ENCODE results near the gene TCEAL8. TPM values are rescaled to one million over a fixed set of nuclear protein-coding genes. Genes with fewer than 3 reads are reported as not detected.

TCEAL8 gene
- total and polyA plus RNA-seq, 4 experiments from 2014 or later = 33.9 to 122 (median 53.4) TPM

DNA sequence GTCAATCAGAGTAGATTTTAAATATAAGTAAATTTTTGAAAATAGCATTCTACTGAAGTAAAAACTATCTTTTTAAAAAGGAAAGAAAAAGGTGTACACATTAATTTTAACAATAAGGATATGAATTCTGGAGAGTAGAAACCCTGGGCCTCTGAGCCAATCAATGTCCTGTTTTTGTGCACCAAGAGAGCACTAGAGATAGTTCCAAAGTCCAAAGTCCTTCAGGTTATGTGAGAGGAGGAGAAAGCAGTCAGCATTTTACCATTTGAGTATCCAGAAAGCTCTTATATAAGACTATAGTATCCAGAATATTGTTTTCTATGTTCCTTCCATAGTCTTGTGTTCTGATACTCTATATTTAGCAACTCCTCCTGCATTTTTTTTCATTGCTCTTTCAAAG lies 3.3 kb upstream of the TCEAL8 start:
- Histone ChIP-seq H3K27ac (ENCODE audit: low read depth, low read length) (no peak overlapping the region), H3K4me1 (ENCODE audit: insufficient read depth, low read length) (peaks cover 8% of the 10 kb centered on the region), H3K9me3 (ENCODE audit: control insufficient read depth in 1 of 2, low read length in 2 of 2) (no peaks in the 10 kb centered on the region), H3K36me3 (ENCODE audit: insufficient read depth, low read length) (no peaks in the 10 kb centered on the region), H3K4me3 (ENCODE audit: low read length in 2 of 2) (no peak overlapping the region), H3K27me3 (ENCODE audit: insufficient read depth, low read length) (no peaks in the 10 kb centered on the region)
- ChIA-PET POLR2A (ENCODE audit: partially characterized antibody) (no interaction called here), CTCF (ENCODE audit: partially characterized antibody) (interaction anchor here (1.4 to 1.9 kb wide), 2 partner anchors 9 to 232 kb away, joined by 3 to 6 read pairs; no protein-coding TSS in a partner anchor)
- Mint-ChIP-seq H3K27ac (no peak overlapping the region), H3K4me3 (no peak overlapping the region), H3K27me3 (peaks cover 0 to 2% of the 10 kb centered on the region in 2 donors), H3K9me3 (peaks cover 0 to 1% (median 0%) of the 10 kb centered on the region in 8 donors), H3K4me1 (peaks cover 10 to 25% (median 17%) of the 10 kb centered on the region in 4 donors), H3K36me3 (peaks cover 0 to 9% of the 10 kb centered on the region in 2 donors)
- DNase-seq = no peak
- intact Hi-C loops (cut with micrococcal nuclease) = no loop called here

DNA sequence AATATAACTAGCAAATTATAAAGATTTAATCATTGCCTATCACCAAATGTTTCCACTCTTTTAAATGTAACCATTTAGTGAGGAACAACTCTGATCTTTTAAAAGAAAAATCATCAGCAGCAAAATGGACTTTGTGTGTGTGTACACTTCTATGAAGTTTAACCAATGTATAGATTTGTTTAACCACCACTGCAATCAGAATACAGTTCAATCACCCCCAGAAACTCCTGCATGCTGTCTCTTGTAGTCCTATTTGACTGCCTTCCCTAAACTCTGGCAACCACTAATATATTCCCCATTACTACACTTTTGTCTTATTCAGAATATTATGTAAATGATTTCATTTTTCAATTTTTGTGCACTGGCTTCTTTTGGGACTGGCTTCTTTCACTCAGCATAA lies 1.7 kb upstream of the TCEAL8 start:
- Histone ChIP-seq H3K4me1 (ENCODE audit: insufficient read depth, low read length) (peaks cover 9% of the 10 kb centered on the region), H3K4me3 (ENCODE audit: low read length in 2 of 2) (no peak overlapping the region), H3K9me3 (ENCODE audit: control insufficient read depth in 1 of 2, low read length in 2 of 2) (no peaks in the 10 kb centered on the region), H3K36me3 (ENCODE audit: insufficient read depth, low read length) (no peaks in the 10 kb centered on the region), H3K27ac (ENCODE audit: low read depth, low read length) (no peak overlapping the region), H3K27me3 (ENCODE audit: insufficient read depth, low read length) (no peaks in the 10 kb centered on the region)
- intact Hi-C loops (cut with micrococcal nuclease) = no loop called here
- peak overlapping the region in 1 of 7 donors; percentile 32 for H3K27ac Mint-ChIP-seq
- ChIA-PET POLR2A (ENCODE audit: partially characterized antibody) (no interaction called here), CTCF (ENCODE audit: partially characterized antibody) (interaction anchor here (1.4 kb wide), 1 partner anchor 233 kb away, joined by 3 read pairs; no protein-coding TSS in a partner anchor)
- peaks cover 13 to 38% (median 18%) of the 10 kb centered on the region in 4 donors for H3K4me1 Mint-ChIP-seq
- peaks cover 0 to 2% of the 10 kb centered on the region in 2 donors for H3K27me3 Mint-ChIP-seq
- H3K9me3 Mint-ChIP-seq = peaks cover 0 to 3% (median 0%) of the 10 kb centered on the region in 8 donors
- H3K36me3 Mint-ChIP-seq = peaks cover 0 to 10% of the 10 kb centered on the region in 2 donors
- H3K4me3 Mint-ChIP-seq = no peak overlapping the region
- DNase-seq = no peak

DNA sequence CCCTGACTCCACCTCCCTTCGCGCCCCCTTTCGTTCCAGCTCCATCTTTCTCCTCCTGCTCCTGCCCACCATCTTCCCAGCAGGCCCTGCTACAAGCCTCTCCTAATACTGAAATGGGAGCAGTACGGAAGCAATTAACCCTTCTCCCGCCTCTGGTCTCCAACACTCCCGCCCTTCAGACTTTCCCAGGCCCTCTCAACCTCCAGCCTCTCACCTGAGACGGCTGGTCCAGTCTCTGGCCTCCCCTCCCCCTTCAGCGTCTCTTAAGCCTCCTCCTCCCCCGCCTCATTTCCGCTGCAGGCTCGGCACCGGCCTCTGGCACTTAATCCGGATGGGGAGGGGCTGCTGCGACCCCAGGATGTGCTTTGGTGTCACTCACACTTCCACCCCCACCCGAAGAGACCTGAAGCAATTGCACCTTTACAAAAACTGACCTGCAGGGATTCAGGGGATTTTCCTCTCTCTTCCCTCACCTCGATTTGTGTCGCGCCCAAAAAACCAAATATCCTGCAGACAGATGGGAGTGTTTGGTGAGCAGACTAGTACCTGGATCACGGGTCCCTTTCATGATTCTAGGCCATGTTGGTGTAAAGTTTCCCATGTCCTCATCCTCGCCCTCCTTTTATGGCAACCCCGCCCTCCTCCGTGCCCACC lies 657 bp downstream of the TCEAL8 start:
- peak overlapping the region; percentile 47 to 83 for H3K4me3 ChIP-seq (ENCODE audit: low read length in 2 of 2)
- H3K4me3 Mint-ChIP-seq = peak overlapping the region; percentile 90 to 97 (median 96)
- peaks cover 0 to 2% (median 0%) of the 10 kb centered on the region in 8 donors for H3K9me3 Mint-ChIP-seq
- peaks cover 9% of the 10 kb centered on the region for H3K4me1 ChIP-seq (ENCODE audit: insufficient read depth, low read length)
- peak overlapping the region; percentile 73 for H3K27ac ChIP-seq (ENCODE audit: low read depth, low read length)
- intact Hi-C loops (cut with micrococcal nuclease) = loop anchor here (2.0 kb wide), 2 partner anchors 39 to 57 kb away; partner anchors contain the start of genes BEX2 and BEX4
- H3K27me3 ChIP-seq (ENCODE audit: insufficient read depth, low read length) = no peaks in the 10 kb centered on the region
- peaks cover 13 to 38% (median 18%) of the 10 kb centered on the region in 4 donors for H3K4me1 Mint-ChIP-seq
- no peaks in the 10 kb centered on the region for H3K27me3 Mint-ChIP-seq
- DNase-seq = peak; percentile 10 to 51 (median 17)
- CTCF ChIA-PET (ENCODE audit: partially characterized antibody) = interaction anchor here (1.2 to 3.9 kb wide), 3 partner anchors 24 to 43 kb away, joined by 3 to 15 read pairs (median 5); no protein-coding TSS in a partner anchor
- no peaks in the 10 kb centered on the region for H3K9me3 ChIP-seq (ENCODE audit: control insufficient read depth in 1 of 2, low read length in 2 of 2)
- peaks cover 0 to 10% of the 10 kb centered on the region in 2 donors for H3K36me3 Mint-ChIP-seq
- POLR2A ChIA-PET (ENCODE audit: partially characterized antibody) = interaction anchor here (2.0 kb wide), 1 partner anchor 39 kb away, joined by 10 read pairs; the partner anchor contains the start of gene BEX4
- H3K27ac Mint-ChIP-seq = peak overlapping the region; percentile 91 to 97 (median 95)
- H3K36me3 ChIP-seq (ENCODE audit: insufficient read depth, low read length) = no peaks in the 10 kb centered on the region

DNA sequence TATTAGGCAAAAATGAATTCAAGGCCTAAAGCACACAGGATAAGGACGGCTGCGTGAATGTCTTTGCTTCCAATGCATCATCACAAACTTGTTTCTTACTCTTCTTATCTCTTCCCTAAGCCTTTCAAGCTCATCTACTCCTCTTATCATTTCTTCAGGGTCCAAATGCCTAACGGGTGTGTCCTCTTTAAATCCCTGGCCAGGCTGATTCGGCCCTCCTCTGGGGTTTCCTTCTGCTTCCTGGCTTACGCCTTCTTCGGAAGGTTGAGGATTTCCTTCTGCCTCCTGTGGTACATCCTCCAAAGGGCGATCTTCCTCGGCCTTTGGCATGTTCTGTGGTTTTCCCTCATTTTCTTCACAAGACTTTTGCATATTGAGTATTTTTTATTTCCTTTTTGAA lies 1.3 kb downstream of the TCEAL8 start:
- Mint-ChIP-seq H3K9me3 (peaks cover 0 to 2% (median 0%) of the 10 kb centered on the region in 8 donors), H3K27me3 (no peaks in the 10 kb centered on the region), H3K4me1 (peaks cover 14 to 38% (median 19%) of the 10 kb centered on the region in 4 donors), H3K4me3 (peak overlapping the region; percentile 90 to 97 (median 96)), H3K27ac (peak overlapping the region; percentile 91 to 97 (median 95)), H3K36me3 (peaks cover 0 to 10% of the 10 kb centered on the region in 2 donors)
- H3K27ac ChIP-seq (ENCODE audit: low read depth, low read length) = peak overlapping the region; percentile 73
- no peaks in the 10 kb centered on the region for H3K36me3 ChIP-seq (ENCODE audit: insufficient read depth, low read length)
- CTCF ChIA-PET (ENCODE audit: partially characterized antibody) = interaction anchor here (1.2 to 3.9 kb wide), 3 partner anchors 24 to 236 kb away, joined by 3 to 15 read pairs (median 5); no protein-coding TSS in a partner anchor
- POLR2A ChIA-PET (ENCODE audit: partially characterized antibody) = interaction anchor here (0.9 to 2.0 kb wide), 2 partner anchors 39 to 43 kb away, joined by 3 to 10 read pairs; partner anchors contain the start of gene BEX4
- peak overlapping the region in 1 of 2 donors; percentile 83 for H3K4me3 ChIP-seq (ENCODE audit: low read length in 2 of 2)
- no peak for DNase-seq
- intact Hi-C loops (cut with micrococcal nuclease) = loop anchor here (2.0 kb wide), 2 partner anchors 39 to 57 kb away; partner anchors contain the start of genes BEX2 and BEX4
- no peaks in the 10 kb centered on the region for H3K9me3 ChIP-seq (ENCODE audit: control insufficient read depth in 1 of 2, low read length in 2 of 2)
- H3K27me3 ChIP-seq (ENCODE audit: insufficient read depth, low read length) = no peaks in the 10 kb centered on the region
- peaks cover 9% of the 10 kb centered on the region for H3K4me1 ChIP-seq (ENCODE audit: insufficient read depth, low read length)

DNA sequence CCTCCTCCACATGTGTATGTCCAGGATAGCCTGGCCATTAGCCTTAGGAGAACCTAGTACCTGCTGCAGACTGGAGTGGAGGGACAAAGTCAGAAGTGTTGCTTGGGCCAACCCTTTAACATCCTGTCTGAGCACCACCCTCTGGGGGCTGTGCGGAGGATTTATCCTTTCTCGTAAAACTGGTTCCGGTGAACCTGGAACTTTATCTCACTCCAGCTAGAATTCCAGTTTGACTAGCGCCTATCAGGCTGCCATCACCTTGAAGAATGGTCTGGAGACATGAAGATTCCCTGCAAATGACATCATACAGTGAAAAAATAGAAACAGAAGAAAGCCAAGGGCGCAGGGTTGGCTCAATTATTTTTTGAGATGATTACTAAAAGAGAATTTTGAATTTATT lies 4.0 kb downstream of the TCEAL8 start:
- no peak overlapping the region for H3K27ac ChIP-seq (ENCODE audit: low read depth, low read length)
- peaks cover 9% of the 10 kb centered on the region for H3K4me1 ChIP-seq (ENCODE audit: insufficient read depth, low read length)
- no peaks in the 10 kb centered on the region for H3K9me3 ChIP-seq (ENCODE audit: control insufficient read depth in 1 of 2, low read length in 2 of 2)
- no peak for DNase-seq
- no peak overlapping the region for H3K4me3 ChIP-seq (ENCODE audit: low read length in 2 of 2)
- intact Hi-C loops (cut with micrococcal nuclease) = no loop called here
- H3K9me3 Mint-ChIP-seq = peaks cover 0 to 2% (median 0%) of the 10 kb centered on the region in 8 donors
- ChIA-PET CTCF (ENCODE audit: partially characterized antibody) (interaction anchor here (3.9 kb wide), 1 partner anchor 40 kb away, joined by 15 read pairs; no protein-coding TSS in a partner anchor), POLR2A (ENCODE audit: partially characterized antibody) (no interaction called here)
- H3K4me1 Mint-ChIP-seq = peaks cover 14 to 38% (median 19%) of the 10 kb centered on the region in 4 donors
- no peaks in the 10 kb centered on the region for H3K27me3 Mint-ChIP-seq
- no peak overlapping the region for H3K4me3 Mint-ChIP-seq
- no peak overlapping the region for H3K27ac Mint-ChIP-seq
- no peaks in the 10 kb centered on the region for H3K27me3 ChIP-seq (ENCODE audit: insufficient read depth, low read length)
- peaks cover 0 to 10% of the 10 kb centered on the region in 2 donors for H3K36me3 Mint-ChIP-seq
- no peaks in the 10 kb centered on the region for H3K36me3 ChIP-seq (ENCODE audit: insufficient read depth, low read length)

DNA sequence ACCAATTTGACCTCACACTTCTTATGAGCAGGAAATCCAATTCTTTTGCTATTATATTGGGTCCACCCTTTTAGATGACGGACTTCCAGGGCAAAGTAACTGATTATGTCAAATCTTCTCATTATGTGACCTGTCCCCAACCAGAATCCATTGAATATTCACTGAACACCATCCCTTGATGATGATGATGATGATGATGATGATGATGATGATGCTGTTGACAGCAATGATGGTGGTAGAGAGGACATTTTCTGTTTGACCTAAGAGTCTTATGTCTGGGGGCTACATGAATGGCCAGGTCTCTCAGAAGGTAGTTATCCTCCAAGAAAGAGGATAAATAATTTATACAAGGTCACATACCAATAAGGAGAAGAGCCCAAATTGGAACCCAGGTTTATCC lies 5.2 kb downstream of the TCEAL8 start:
- ChIA-PET CTCF (ENCODE audit: partially characterized antibody) (interaction anchor here (1.4 to 1.9 kb wide), 2 partner anchors 19 to 39 kb away, joined by 3 to 5 read pairs; no protein-coding TSS in a partner anchor), POLR2A (ENCODE audit: partially characterized antibody) (no interaction called here)

DNA sequence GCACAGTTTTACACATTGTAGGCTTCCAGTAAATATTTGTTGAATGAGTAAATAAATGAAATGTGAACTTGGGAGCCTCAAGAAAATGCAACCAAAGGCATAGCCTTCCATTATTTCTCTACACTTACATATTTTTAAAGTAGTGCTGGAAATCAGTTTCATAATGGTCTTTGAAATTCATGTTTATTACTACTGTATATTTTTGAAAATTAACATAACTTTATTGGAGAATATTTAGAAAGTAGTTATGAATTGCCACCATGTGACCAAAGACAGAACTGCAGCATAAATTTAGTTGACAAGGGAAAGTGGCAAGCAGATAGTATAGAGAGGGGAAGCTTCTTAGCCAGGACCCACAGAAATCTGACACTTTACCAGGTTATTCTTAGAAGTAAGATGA lies 6.4 kb downstream of the TCEAL8 start:
- ChIA-PET POLR2A (ENCODE audit: partially characterized antibody) (no interaction called here), CTCF (ENCODE audit: partially characterized antibody) (interaction anchor here (0.9 to 1.9 kb wide), 6 partner anchors 10 to 297 kb away, joined by 3 to 7 read pairs (median 4); no protein-coding TSS in a partner anchor)
- H3K36me3 Mint-ChIP-seq = peaks cover 0 to 1% of the 10 kb centered on the region in 2 donors
- no peaks in the 10 kb centered on the region for H3K9me3 ChIP-seq (ENCODE audit: control insufficient read depth in 1 of 2, low read length in 2 of 2)
- no peaks in the 10 kb centered on the region for H3K27me3 Mint-ChIP-seq
- H3K27ac ChIP-seq (ENCODE audit: low read depth, low read length) = no peak overlapping the region
- DNase-seq = peak in 3 of 5 donors; percentile 10 to 19 (median 11)
- intact Hi-C loops (cut with micrococcal nuclease) = loop anchor here (1.0 to 2.0 kb wide), 3 partner anchors 37 to 298 kb away; no protein-coding TSS in a partner anchor
- H3K27ac Mint-ChIP-seq = no peak overlapping the region
- peaks cover 4% of the 10 kb centered on the region for H3K4me1 ChIP-seq (ENCODE audit: insufficient read depth, low read length)
- H3K27me3 ChIP-seq (ENCODE audit: insufficient read depth, low read length) = no peaks in the 10 kb centered on the region
- H3K4me3 ChIP-seq (ENCODE audit: low read length in 2 of 2) = no peak overlapping the region
- H3K4me3 Mint-ChIP-seq = no peak overlapping the region
- no peaks in the 10 kb centered on the region for H3K36me3 ChIP-seq (ENCODE audit: insufficient read depth, low read length)
- H3K9me3 Mint-ChIP-seq = peaks cover 0 to 2% (median 0%) of the 10 kb centered on the region in 8 donors
- H3K4me1 Mint-ChIP-seq = peaks cover 2 to 16% (median 6%) of the 10 kb centered on the region in 4 donors

More for the DNA sequence above, 5.2 kb downstream of the TCEAL8 start:
- no peak overlapping the region for H3K4me3 Mint-ChIP-seq
- intact Hi-C loops (cut with micrococcal nuclease) = loop anchor here (2.0 kb wide), 1 partner anchor 299 kb away; no protein-coding TSS in a partner anchor
- H3K4me1 Mint-ChIP-seq = peaks cover 8 to 27% (median 14%) of the 10 kb centered on the region in 4 donors
- H3K27ac Mint-ChIP-seq = peak overlapping the region in 2 of 7 donors; percentile 22 to 51
- H3K27me3 Mint-ChIP-seq = no peaks in the 10 kb centered on the region
- Histone ChIP-seq H3K27ac (ENCODE audit: low read depth, low read length) (no peak overlapping the region), H3K4me1 (ENCODE audit: insufficient read depth, low read length) (peaks cover 9% of the 10 kb centered on the region), H3K9me3 (ENCODE audit: control insufficient read depth in 1 of 2, low read length in 2 of 2) (no peaks in the 10 kb centered on the region), H3K4me3 (ENCODE audit: low read length in 2 of 2) (no peak overlapping the region), H3K36me3 (ENCODE audit: insufficient read depth, low read length) (no peaks in the 10 kb centered on the region), H3K27me3 (ENCODE audit: insufficient read depth, low read length) (no peaks in the 10 kb centered on the region)
- peaks cover 0 to 8% of the 10 kb centered on the region in 2 donors for H3K36me3 Mint-ChIP-seq
- peaks cover 0 to 2% (median 0%) of the 10 kb centered on the region in 8 donors for H3K9me3 Mint-ChIP-seq
- DNase-seq = no peak
